ENCODE measurements around the gene MAGI1.
"Not testable (repeated sequence)": the region's sequence is repeated elsewhere in the genome, so short reads cannot be mapped to it uniquely, and the experiment has no call there.

GRCh38 chr3:65607965-65608460, 430.7 kb downstream of the MAGI1 start:
- not testable (repeated sequence) for TF ChIP-seq POLR2A, POLR2AphosphoS5 (IDR thresholded peaks at IDR 0.05)
